GM19397 (cell line): ENCODE results near the gene SH3RF3.
"Not testable (repeated sequence)": the region's sequence is repeated elsewhere in the genome, so short reads cannot be mapped to it uniquely, and the experiment has no call there.

Source experiments
- ATAC-seq: cut with Tn5 transposase; IDR thresholded peaks from one replicate; pipeline ENCODE4 v1.9.1; 2021; ENCODE audit warnings: mild to moderate bottlenecking, moderate library complexity; ENCODE audit not compliant: unreplicated experiment

Gene SH3RF3

GRCh38 chr2:109213646-109214433 is 84.8 kb downstream of the SH3RF3 start:
- ATAC-seq = peak; percentile 59

DNA sequence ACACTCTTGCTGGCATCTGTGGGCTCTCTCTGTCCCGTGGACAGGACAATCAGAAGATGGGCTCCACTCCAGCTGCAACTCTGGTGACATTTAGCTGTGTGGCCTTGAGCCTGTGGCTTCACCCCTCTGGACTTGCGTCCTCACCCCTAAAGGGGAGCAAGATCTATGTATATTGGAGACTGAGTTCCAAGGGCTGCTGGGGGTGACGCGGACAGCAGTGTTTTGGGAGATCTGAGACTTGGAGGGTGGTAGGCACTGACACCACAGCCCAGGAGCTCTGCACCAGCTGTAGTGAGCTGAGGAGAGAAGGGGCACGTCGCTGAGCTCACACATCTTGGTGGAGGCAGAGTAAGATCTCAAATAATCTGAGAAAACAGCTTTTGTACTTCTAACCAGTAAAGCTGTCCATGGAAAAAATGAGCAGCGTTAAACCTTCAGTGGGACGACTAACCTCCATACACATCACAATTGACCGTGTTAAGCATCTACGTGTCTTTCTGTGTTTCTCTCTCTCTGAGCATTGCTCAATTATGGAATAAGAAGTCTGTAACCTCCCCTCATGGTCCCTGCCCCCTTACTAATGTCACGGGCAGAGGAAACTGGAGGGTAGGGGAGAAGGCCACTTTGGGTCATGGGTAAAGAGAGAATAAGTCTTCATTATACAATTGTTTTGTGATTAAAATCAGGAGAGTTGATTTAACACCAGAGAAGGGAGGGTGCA is 85.8 kb downstream of the SH3RF3 start:
- ATAC-seq = no peak

DNA sequence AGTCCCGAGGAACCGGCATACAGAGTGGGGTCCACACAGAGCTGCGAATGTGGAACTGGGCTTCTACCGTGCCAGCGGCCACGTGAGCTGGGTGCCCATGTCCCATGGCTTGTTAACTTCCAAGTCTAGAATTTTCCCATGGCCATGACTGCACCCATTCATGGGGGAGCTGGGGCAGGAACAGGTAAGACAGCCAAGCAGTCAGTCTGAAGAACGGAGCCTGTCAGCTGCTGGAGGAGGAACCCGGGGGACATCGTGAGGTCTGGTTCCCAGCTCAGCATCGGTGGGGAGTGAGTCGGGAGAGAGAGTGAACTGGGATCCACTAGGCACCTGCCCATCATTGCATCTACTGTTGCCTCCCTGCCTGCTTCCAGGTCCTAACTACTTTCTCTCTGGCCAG is 86.9 kb downstream of the SH3RF3 start:
- no peak for ATAC-seq

- ATAC-seq = no peak
Observed at GRCh38 chr2:109216332-109216731, 87.3 kb downstream of the SH3RF3 start.

GRCh38 chr2:109217362-109218086 is 88.5 kb downstream of the SH3RF3 start:
- no peak for ATAC-seq

DNA sequence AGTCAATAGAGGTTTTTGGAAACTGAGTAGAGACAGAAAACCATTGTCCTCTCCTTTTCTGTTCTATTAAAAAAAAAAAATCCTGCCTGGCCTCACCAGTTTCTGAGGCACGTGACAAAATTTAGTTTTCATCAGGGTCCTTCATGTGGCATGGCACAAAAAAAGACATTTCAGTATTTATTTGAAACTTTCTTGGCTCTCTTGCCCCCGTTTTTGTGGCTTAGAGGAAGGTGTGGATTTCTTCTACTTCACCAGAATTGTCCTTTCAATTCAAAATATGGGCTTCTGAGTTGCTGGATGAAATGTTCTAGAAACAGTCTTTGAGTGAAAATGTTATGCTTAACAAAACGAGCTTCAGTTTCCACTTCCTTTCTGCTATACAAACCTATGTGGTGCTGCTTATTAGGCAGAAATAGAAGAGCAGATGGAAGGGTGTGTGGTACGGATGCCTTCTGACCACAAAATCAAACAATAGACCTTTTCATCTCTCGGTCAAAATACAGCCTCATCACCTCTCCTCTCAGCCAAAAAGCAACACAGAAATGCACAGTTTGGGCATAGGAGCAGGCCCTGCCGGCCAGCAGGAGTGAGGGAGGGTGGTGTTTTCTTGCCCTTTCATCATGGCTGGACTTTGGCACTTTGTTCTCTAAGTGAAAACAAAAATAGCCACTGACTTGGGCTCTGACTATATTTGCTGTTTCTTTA is 89.2 kb downstream of the SH3RF3 start:
- ATAC-seq = peak; percentile 40

- ATAC-seq = no peak
Observed at GRCh38 chr2:109218792-109219126, 89.8 kb downstream of the SH3RF3 start.

DNA sequence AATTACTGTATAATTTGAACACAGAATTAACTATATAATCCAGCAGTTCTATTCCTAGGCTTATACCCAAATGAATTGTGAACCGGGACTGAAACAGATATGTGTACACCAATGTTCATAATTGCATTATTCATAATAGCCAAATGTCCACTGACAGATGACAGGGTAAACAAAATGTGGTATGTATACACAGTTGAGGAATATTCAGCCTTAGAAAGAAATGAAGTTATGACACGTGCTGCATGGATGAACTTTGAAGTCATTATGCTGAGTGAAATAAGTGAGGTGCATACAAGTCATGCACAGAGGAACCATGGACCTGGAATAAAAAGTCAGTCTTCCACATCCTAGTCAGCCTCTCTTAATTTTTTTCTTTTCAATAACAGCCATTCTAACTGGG is 91.9 kb downstream of the SH3RF3 start:
- ATAC-seq = no peak

GRCh38 chr2:109221316-109221715 is 92.3 kb downstream of the SH3RF3 start:
- ATAC-seq = not testable (repeated sequence)

DNA sequence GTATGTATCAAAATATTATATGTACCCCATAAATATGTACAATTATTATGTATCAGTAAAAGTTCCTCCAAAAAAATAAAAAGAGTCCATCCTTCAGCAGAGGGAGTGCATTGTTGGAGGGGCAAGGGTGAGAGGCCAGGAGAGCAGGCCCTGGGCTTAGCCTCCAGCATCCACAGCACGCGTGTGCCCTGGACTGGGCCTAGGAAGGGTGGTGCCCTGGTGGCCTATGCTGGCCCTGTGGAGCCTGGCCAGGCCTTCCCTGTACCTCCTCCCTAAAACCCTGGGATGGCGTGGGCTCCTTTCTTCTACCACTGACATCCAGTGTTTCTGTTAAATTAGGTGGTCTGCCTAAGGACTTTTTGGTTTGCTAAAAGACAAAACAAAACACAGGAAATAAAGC is 93.4 kb downstream of the SH3RF3 start:
- ATAC-seq = no peak

DNA sequence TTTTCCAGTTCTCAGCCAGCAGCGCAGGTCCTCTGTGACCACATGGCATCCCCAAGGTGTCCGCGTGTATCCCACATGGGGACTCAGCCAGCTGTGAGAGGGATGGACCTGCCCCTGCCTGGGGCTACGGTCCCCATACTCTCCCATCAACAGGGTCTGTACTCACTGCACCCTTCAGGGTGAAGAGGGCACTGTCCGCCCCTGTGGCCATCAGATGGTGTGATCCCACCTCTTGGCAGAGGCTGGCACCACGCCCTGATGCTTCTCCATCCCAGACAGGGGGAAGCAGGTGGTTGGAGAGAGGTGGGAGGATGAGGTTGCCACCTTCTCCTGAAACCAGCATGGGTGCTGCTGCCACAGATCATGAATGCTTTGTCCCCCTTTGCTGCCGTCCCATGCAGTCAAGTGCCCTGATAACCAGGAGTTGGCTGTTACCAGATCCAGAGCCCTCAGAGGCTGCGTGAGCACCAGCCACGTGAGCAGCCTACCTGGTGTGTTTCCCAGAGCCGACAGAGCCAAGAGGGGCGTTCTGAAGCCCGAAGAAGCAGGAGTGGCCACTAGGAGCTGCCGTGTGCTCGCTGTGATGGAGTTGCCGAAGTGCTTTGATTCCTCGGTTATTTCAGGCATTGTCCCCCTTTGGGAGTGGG is 93.9 kb downstream of the SH3RF3 start:
- no peak for ATAC-seq

GRCh38 chr2:109223490-109223889 is 94.5 kb downstream of the SH3RF3 start:
- ATAC-seq = no peak

GRCh38 chr2:109224341-109224740 is 95.3 kb downstream of the SH3RF3 start:
- ATAC-seq = not testable (repeated sequence)

DNA sequence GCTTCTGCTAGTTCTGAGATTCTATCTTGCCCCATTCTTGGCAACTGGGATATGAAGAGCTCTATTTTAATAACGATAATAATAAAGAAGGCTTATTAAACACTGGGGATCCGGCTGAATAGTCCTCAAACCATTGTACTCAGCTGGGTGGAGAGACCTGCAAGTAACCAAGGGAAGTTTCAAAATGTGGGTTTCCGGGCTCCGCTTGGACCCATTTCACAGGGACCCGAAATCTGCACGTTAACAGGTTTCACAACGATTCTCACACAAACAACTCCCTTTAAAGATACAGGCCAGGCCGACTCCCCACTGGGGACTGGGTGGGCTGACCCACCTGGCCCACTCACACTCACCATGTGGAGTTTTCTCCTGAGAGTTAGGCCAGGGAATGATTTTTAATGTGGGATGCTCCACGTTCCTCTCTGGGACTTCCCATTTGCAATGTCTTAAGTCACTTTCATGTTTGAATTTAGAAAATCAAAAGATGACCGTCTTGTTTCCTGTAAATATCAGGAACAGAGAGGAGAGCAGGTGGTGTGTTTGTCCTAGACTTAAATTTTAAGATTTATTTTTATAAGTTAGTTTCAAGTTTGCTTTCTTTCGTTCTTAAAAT is 96.3 kb downstream of the SH3RF3 start:
- ATAC-seq = no peak

DNA sequence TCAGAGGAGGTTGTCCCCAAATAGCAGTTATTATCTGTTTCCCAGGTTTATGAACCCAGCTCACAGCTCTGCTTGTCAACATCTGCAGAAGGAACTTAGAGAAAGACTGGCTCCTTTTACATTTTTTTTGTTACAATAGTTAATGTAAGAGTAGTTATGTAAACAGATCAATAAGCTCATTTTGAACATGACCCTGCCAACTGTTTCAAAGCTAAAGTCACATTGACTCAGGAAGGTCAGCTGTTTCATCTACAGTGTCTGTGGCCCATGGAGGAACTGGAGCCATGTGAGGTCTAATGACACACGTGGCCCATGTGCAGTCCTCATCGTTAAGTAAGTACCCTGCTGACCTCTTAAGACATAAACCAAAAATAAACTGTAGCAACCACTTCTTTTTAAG is 97.1 kb downstream of the SH3RF3 start:
- ATAC-seq = no peak

DNA sequence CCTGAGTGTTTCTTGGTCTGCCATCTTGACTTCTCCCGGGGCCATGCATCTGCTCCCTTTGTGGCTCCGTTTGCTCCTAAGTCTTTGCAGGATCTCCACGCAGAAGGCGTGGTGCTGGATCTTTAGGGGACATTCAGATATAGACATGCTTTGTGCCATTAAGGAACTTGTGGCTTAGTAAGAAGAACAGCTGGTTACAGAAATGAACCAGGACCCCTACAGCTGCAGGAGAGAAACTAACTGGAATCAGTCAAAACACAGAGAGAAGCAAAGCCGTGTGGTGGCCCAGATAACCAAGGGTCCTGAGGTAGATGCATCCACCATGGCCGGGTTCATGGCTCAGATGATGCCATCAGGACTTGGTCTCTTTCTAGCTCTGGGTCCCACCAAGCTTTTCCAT is 97.6 kb downstream of the SH3RF3 start:
- ATAC-seq = no peak

GRCh38 chr2:109229094-109229675 is 100.2 kb downstream of the SH3RF3 start:
- ATAC-seq = no peak

GRCh38 chr2:109230941-109231420 is 102.0 kb downstream of the SH3RF3 start:
- ATAC-seq = no peak

- ATAC-seq = no peak
Observed at GRCh38 chr2:109231428-109231827, 102.4 kb downstream of the SH3RF3 start.
